Measurements from ENCODE around the gene ZNF467.

The ZNF467 gene

DNA sequence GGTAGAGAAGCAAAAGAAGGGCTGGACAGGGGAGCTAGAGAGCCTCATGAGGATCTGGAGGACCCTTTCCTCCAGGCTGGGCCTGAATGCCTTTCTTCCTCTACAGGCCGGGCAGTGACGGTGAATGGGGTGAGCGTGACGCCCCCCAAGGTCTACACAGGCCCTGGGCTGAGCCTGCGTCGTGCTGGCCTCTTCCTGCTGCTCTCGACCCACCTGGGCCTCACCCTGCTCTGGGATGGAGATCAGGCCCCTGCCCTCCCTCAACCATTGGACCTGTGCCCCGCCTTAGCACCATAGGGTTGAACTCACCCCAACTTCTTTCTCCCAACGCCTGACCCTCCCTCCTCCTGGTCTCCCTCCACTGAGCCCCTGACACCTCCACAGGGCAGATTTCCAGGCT, 12.6 kb upstream of the ZNF467 start:
- ATAC-seq (ENCODE audit: insufficient read depth, low read depth) (no peak), DNase-seq (no peak)
- no peaks in the 10 kb centered on the region for H3K4me1 ChIP-seq (ENCODE audit: insufficient read depth, low read length)
- H3K4me2 ChIP-seq (ENCODE audit: insufficient read depth, low read length), result no peak overlapping the region
- no peak overlapping the region for H3K9ac ChIP-seq (ENCODE audit: low read depth, low read length)
- H3K36me3 ChIP-seq (ENCODE audit: insufficient read depth, low read length), result no peaks in the 10 kb centered on the region
- TF ChIP-seq, protein P1, sequence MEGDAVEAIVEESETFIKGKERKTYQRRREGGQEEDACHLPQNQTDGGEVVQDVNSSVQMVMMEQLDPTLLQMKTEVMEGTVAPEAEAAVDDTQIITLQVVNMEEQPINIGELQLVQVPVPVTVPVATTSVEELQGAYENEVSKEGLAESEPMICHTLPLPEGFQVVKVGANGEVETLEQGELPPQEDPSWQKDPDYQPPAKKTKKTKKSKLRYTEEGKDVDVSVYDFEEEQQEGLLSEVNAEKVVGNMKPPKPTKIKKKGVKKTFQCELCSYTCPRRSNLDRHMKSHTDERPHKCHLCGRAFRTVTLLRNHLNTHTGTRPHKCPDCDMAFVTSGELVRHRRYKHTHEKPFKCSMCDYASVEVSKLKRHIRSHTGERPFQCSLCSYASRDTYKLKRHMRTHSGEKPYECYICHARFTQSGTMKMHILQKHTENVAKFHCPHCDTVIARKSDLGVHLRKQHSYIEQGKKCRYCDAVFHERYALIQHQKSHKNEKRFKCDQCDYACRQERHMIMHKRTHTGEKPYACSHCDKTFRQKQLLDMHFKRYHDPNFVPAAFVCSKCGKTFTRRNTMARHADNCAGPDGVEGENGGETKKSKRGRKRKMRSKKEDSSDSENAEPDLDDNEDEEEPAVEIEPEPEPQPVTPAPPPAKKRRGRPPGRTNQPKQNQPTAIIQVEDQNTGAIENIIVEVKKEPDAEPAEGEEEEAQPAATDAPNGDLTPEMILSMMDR (IDR thresholded peaks at IDR 0.05; ENCODE audit: borderline replicate concordance, extremely low read depth, low read length, poor library complexity, severe bottlenecking), result no peak
- TF ChIP-seq EZH2 (IDR thresholded peaks at IDR 0.05; ENCODE audit: borderline replicate concordance, low read depth, low read length, severe bottlenecking), result no peak
- no peak overlapping the region for H3K27ac ChIP-seq (ENCODE audit: low read length)
- H3K79me2 ChIP-seq (ENCODE audit: insufficient read depth, low read length), result no peaks in the 10 kb centered on the region
- no peaks in the 10 kb centered on the region; the same call in 1 of the 2 replicates for H4K20me1 ChIP-seq (ENCODE audit: insufficient read depth, low read length)
- H2AFZ ChIP-seq (ENCODE audit: low read depth, low read length), result no peak overlapping the region
- no peaks in the 10 kb centered on the region for H3K9me3 ChIP-seq (ENCODE audit: insufficient read depth, low read length, severe bottlenecking)
- no peak overlapping the region for H3K4me3 ChIP-seq (ENCODE audit: low read depth in 1 of 2, low read length in 2 of 2)
- H3K27me3 ChIP-seq (ENCODE audit: insufficient read depth, low read length, poor library complexity), result no peaks in the 10 kb centered on the region

DNA sequence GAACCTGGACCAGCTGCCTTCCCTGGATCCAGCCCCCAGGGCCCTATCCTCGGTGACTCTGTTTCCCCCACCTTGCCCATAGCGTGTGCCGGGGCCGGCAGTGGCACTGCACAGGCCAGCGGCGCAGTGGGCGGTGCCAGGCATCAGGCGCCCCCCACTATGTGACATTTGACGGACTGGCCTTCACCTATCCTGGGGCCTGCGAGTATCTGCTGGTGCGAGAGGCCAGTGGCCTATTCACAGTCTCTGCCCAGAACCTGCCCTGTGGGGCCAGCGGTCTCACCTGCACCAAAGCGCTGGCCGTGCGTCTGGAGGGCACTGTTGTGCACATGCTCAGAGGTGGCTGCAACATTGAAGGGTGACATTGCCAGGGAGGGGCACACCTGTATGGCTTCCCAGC, 12.0 kb upstream of the ZNF467 start:
- Histone ChIP-seq H3K27ac (ENCODE audit: low read length) (no peak overlapping the region), H3K9ac (ENCODE audit: low read depth, low read length) (no peak overlapping the region), H3K36me3 (ENCODE audit: insufficient read depth, low read length) (no peaks in the 10 kb centered on the region), H3K4me2 (ENCODE audit: insufficient read depth, low read length) (no peak overlapping the region), H3K4me3 (ENCODE audit: low read depth in 1 of 2, low read length in 2 of 2) (no peak overlapping the region), H3K4me1 (ENCODE audit: insufficient read depth, low read length) (no peaks in the 10 kb centered on the region), H4K20me1 (ENCODE audit: insufficient read depth, low read length) (no peaks in the 10 kb centered on the region; the same call in 1 of the 2 replicates), H2AFZ (ENCODE audit: low read depth, low read length) (no peak overlapping the region), H3K9me3 (ENCODE audit: insufficient read depth, low read length, severe bottlenecking) (no peaks in the 10 kb centered on the region), H3K79me2 (ENCODE audit: insufficient read depth, low read length) (no peaks in the 10 kb centered on the region), H3K27me3 (ENCODE audit: insufficient read depth, low read length, poor library complexity) (no peaks in the 10 kb centered on the region)
- ATAC-seq (ENCODE audit: insufficient read depth, low read depth) (no peak), DNase-seq (no peak)
- TF ChIP-seq, protein P1 (IDR thresholded peaks at IDR 0.05; ENCODE audit: borderline replicate concordance, extremely low read depth, low read length, poor library complexity, severe bottlenecking), result no peak
- TF ChIP-seq EZH2 (IDR thresholded peaks at IDR 0.05; ENCODE audit: borderline replicate concordance, low read depth, low read length, severe bottlenecking), result no peak

DNA sequence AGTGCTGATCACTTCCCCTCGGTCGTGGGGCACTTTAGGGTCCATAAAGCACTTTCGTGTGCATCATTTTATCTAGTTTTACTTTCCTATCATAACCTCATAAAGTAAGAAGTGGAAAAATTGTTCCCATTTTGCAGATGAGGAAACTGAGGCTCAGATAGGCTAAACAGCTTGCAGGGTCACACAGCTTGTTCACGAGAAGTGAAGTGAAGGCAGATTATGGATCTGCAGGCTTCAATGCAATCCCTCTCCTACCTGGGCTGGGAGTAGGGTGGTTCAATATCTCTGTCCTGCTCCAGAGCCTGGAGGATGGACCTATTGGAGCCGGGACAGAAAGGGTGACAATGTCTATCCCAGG, 10.8 kb upstream of the ZNF467 start:
- Histone ChIP-seq H3K36me3 (ENCODE audit: insufficient read depth, low read length) (no peaks in the 10 kb centered on the region), H4K20me1 (ENCODE audit: insufficient read depth, low read length) (no peaks in the 10 kb centered on the region; the same call in 1 of the 2 replicates), H3K9ac (ENCODE audit: low read depth, low read length) (no peak overlapping the region), H3K79me2 (ENCODE audit: insufficient read depth, low read length) (no peaks in the 10 kb centered on the region), H2AFZ (ENCODE audit: low read depth, low read length) (no peak overlapping the region), H3K4me3 (ENCODE audit: low read depth in 1 of 2, low read length in 2 of 2) (no peak overlapping the region), H3K9me3 (ENCODE audit: insufficient read depth, low read length, severe bottlenecking) (no peaks in the 10 kb centered on the region), H3K27me3 (ENCODE audit: insufficient read depth, low read length, poor library complexity) (no peaks in the 10 kb centered on the region), H3K4me2 (ENCODE audit: insufficient read depth, low read length) (no peak overlapping the region), H3K4me1 (ENCODE audit: insufficient read depth, low read length) (no peaks in the 10 kb centered on the region), H3K27ac (ENCODE audit: low read length) (no peak overlapping the region)
- DNase-seq (no peak), ATAC-seq (ENCODE audit: insufficient read depth, low read depth) (no peak)
- TF ChIP-seq EZH2 (IDR thresholded peaks at IDR 0.05; ENCODE audit: borderline replicate concordance, low read depth, low read length, severe bottlenecking), result no peak
- TF ChIP-seq, protein P1 (IDR thresholded peaks at IDR 0.05; ENCODE audit: borderline replicate concordance, extremely low read depth, low read length, poor library complexity, severe bottlenecking), result no peak
